Activated CD4-positive, alpha-beta T cell treated with anti-CD3 and anti-CD28 coated beads for 24 hours (primary cell): Measurements from ENCODE around the gene ZNF22.

Experiments
- DNase-seq, 2 donors: peaks; one replicate each; pipeline ENCODE4 v3.0.0-alpha.2; 2020; ENCODE audit warnings: low read depth in 2 of 2

The ZNF22 gene

DNA sequence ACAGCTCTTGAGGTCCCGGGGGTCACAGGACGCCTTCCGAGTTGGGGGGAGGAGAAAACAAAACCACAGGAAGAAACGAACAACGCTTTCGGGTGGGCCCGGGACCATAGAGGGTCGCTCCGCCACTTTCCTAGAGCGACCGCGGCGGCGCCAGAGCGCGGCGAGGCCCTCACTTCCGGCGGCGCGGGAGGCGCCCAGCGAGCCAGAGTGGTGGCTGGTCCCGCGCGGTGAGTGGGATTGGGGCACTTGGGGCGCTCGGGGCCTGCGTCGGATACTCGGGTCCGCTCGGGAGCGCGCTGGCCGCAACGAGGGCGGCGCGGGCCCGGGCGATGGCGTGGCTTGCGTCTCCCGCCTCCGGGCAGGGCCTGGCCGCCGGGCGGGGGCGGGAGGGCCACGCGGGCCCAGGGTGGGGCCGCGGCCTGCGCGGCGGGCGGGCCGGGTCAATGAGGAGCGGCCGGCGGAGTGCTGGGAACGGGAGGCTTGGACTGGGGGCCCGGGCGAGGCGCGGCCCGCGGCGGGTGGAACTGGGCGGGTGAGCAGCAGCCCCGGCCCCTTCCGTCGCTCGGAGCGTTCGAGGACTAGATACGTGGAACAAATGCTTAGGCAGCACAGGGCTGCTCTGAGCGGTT lies at the start of gene ZNF22:
ZNF22 (plus strand) TSS at position 172 of the 629 bp plus-strand sequence. CDS start 2,446 bp downstream, outside the sequence.
- peak; percentile 41 for DNase-seq

DNA sequence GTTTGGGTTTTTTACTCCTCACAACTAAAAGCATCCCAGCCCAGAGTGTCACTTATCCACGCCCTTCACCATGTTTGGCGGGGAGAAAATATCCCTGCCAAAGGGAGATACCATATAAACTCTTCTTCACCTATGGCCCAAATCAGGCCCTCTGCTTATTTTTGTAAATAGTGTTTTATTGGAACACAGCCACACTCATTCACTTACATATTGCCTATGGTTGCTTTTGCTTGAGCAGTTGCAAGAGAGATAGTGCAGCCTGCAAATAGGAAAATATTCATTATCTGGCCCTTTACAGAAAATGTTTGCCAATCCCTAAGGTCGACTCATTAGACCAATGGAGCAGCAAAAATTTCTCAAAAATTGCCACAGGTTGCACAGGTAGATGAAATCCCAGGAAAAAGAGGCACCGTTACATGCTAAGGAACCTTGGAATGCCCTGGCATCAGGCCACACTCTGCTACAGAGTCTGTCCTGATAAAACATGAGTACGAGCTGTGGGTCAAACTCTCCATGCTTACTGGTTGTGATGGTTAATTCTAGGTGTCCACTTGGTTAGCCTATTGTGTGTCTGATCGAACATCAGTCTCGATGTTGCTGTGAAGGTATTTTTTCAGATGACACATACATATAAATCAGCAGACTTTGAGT lies 49.0 kb upstream of the ZNF22 start:
- DNase-seq = no peak

DNA sequence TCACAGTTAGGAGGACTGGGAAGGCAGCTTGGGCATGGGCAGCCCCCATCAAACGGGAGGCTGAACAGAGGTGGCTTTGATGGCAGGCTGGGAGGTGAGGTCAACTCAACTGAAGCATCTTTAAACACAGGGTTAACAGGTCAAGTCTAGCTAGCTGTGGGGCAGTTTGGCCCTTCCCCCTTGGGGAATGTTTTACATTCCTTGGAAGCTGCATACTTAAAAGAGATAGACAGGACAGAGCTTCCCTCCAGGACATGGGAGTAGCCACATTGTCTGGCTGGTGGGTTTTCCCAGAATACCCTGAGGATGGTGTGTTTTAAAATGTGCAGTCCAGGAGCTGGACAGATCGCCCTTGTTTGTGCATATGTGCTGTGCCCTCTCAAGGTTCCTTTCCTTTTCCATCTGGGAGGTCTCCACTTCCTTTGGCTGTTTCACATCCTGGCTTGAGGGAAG lies 47.9 kb upstream of the ZNF22 start:
- DNase-seq = no peak

DNA sequence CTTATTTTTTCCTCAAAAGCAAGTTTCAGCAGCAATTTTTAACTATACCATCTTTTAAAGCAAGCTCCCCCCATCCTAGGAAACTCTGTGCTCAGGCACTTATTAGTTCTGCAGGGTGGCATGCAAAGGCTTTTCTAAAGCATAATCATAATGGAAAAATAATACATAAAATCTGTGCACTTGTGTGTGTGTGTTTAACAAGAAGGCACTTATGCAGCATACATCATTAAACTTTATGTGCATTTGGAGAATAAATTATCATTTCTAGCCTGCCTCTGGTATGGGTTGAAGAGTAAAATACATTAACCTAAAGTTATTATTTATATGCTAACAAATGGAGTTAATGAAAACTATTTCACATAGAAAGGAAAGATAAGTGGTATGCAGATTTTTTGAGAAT lies 46.7 kb upstream of the ZNF22 start:
- DNase-seq = no peak

DNA sequence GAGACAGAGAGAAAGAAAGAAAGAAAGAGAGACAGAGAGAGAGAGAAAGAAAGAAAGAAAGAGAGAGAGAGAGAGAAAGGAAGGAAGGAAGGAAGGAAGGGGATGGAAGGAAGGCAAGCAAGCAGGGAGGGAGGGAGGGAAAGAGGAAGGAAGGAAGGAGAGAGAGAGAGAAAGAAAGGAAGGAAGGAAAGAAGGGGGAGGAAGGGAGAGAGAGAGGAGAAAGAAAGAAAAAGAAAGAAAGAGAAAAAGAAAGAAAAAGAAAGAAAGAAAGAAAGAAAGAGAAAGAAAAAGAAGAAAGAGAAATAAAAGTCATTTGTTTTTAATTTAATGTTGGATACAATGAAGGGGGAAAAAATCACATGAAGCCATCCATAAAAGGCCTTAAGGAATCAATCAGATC lies 45.8 kb upstream of the ZNF22 start:
- no peak for DNase-seq

DNA sequence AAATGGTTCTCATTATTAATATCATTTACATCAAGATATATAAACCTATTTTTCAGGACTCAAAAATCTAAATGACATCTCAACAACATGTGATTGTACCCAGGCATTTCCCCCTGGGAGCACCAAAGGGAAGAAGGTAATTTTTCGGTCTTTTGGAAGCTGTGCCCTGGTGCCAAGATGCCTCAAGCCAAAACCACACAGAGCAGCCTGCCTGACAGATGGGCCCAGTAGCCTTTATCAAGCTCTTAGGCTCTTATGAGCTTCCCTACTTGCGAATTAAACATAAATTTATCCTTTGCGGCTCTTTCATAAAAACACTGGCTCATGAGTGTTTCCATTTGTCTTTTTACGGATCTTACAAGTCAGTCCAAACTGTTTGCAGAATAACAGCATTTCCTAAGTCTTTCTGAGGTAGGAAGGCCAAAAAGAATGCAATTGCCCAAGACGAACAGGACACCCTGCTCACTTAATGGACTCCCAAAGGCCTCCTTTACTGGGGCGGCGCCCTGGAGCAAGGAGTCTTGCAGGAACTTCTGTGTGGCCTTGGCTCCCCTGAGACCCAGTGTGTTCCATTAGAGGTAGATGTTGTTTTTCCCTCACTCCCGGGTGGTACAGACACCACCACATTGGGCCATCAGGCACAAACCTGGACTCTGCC lies 45.2 kb upstream of the ZNF22 start:
- no peak for DNase-seq

DNA sequence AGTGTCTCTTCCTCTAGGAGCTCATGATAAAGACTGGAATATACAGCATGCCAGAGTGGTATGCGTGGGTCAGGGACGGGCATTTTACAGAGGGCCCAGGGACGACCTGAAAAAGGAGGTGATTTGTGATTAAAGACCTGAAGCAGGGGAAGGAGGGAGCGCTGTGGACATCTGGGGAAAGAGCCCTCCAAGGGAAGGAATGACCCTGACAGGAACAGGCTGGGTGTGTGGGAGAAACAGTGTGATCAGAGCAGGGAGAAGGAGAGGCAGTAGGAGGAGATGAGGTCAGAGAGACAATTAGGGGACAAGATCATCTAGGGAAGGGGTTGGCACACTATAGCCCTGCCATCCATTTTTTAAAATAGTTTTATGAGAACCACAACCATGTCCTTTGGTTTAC lies 44.5 kb upstream of the ZNF22 start:
- no peak for DNase-seq

DNA sequence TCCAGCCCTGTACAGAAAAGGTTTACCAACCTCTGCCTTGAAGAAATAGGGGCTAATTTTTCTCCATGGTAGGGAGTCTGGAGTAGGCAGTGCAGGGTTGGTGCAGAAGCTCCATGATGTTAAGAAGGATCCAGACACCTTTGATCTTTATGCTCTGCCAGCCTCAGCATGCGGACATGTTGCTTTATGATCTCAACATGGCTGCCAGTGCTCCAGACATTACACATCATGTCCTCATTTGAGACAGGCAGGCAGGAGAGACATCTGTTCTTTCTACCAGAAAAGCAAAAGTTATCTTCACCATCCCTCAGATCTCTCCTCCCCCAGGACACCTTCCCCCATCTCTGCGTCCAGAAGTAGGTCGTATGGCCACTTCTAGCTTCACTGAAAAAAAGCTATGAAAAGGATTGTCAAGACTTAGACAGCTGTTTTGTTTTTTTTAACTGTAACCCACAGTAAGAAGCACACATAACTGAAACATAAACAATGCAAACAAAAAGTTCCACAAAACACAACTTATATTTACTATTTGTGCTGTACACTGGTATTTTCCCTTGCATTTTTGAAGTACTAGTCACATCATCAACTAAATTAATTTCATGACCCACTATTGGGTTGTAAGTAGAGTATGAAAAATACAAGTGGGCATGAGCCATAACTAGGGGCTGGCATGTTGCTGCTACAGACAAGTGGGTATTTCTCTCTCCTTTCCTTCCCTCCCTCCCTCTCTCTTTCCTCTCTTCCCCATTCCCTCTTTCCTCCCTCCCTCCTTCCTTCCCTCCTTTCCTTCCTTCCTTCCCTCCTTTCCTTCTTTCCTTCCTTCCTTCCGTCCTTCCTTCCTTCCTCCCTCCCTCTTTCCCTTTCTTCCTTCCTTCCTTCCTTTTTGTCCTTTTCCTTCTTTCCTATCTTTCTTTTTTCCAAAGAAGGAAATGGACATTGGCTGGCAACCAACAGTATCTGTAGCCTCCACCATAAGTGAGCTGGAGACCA lies 43.7 kb upstream of the ZNF22 start:
- no peak for DNase-seq

DNA sequence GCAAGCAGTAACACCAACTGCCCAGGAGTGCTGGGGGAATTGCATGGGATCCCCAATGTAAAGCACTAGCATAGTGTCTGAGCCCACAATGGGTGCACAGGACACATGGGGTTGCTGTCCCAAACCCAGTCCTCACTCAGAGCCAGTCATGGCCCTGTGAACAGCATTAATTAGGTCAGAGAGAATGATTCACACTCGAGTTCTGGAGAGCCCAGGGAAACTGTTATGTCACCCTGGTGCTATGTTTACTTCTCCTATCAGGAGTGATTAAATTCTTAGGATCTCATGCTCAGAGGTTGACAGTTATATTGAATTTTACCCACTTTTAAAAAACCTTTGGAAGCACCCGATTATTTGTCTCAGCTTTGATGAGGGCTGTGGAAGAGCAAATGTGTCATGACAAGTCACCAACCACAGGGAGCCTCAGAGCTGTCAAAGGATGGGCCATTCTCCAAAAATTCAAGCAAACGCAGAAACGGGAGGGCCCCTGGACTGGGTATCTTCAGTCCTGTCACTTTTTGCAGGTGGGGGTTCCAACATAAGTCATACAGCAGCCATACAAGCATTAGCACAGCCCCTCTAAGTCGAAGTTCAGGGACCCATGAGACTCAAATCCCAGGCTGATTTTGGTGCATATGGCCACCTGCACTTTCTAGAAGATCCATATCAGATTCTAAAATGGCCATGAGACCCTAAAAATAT lies 42.4 kb upstream of the ZNF22 start:
- DNase-seq = no peak

DNA sequence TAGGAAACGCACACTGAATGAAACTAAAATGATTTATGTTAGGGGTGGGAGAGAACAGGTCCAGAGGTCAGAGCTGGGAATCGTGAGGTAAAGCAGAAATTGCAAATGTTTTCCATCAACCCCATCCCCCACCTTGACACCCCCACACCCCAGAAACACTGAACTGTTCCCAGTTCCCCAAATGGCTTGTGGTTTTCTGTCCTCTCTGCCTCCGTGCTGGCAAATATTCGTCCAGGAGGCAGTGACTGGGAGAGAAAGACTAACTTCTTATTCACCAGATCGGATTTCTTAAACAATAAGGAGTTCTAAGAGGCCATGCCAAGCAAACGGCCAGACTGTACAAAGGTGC lies 41.9 kb upstream of the ZNF22 start:
- DNase-seq = no peak

DNA sequence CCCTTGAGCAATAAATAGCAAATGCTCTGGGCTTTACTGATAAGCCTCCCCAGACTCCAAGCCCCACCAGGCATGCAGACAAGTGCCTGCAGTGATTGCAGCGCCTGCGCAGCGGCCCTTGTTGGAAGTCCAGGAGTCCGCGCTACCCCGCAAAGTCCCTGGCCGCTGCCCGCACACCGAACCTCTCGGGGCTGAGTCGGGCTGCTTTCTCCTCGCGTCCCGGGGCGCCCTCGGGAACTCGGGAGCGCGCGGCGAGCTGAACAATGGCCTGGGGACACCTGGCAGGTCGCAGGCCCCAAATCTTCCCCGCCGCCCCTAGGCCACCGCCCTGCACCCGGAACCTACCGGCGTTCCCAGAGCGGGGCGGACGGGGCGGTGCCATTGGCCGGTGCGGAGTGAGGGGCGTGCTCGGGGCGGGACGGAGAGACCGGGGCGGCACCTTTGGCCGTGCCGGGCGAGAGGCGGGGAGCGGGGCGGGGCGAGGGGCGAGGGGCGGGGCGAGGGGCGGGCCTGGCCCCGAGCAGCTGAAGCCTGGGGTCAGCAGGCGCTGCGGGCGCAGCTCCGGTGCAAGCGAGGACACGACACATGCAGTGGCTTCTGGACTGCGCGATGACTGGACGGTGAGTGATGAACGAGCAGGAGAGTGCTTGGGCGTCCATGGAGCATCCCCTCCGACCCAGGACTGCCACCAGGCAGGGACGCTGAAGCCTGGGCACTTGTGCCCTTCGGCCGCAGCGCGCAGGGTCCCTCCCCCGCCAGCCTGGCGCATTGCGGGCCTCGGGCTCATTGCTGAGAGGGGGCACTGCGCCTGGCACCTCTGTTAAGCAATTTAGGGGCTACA lies 41.3 kb upstream of the ZNF22 start, which contains the start of gene RASSF4:
RASSF4 (plus strand) TSS at position 556 of the 841 bp plus-strand sequence. CDS start 10,401 bp downstream, outside the sequence.
- DNase-seq = peak; percentile 86 to 88

DNA sequence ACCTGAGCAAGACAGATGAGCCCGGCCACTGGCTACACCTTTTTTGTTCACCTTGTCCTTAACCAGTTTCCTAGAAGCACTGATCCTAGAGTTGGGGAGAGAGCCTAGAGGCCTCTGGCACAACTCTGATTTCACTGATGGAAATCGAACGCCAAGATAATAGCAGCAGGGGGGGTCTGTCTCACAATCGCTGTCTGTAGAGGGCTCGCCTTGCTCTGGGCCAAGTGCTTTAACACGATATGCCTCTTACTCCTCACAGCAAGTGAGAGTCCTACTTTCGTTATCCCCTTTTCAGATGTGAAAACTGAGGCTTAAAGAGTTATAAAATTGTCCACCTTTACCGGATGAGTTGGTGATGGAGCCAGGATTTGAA lies 40.6 kb upstream of the ZNF22 start:
- DNase-seq = no peak

DNA sequence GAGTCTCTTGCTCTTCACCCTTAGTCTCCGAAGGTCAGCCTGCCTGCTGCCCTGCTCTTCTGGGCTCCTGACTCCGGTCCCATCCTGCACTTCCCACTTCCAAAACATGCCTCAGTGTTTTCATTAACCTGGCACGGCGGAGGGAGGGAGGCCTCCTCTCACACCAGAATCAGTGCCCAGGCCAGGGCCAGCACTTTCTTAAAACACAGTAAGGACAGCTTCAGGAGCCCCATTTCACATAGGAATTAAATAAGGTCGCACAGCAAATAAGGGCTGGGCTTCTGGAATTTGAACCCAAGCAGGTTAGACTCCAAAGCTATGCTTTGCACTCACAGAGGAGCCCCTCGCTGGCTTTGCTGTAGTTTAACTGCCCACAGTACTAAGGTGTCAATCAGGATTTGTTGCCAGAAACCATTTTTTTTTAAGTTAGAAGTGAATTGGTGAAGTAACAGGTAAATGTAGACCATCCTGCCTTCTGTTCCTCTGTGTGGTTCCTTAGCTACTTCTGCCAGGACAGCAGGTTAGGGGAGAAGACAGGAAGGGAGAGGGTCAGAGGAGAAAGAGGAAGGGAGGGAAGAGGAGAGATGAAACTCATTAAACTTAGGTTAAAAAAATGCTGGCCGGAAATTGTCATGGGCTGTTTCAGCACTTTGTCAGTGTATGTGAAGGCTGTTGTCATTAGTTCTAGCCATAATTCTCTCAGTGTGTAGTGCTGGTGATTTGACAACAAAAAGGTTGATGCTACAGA lies 40.1 kb upstream of the ZNF22 start:
- DNase-seq = no peak

DNA sequence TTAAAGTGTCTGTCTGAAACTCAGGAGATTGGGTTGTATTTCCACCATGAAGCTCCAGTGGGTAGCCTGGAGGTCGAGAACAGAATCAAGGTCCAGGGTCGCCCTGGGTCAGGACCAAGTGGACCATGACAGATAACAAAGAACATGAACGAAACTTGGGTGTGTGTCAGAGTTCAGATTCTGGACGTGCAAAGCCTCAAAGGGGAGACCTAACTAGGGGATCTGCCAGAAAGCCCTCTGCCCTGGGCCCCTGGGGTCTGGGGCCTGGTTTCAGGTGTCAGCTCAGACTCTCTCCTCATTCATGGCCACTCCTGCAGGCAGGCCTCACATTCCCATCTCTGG lies 39.5 kb upstream of the ZNF22 start:
- DNase-seq = no peak

DNA sequence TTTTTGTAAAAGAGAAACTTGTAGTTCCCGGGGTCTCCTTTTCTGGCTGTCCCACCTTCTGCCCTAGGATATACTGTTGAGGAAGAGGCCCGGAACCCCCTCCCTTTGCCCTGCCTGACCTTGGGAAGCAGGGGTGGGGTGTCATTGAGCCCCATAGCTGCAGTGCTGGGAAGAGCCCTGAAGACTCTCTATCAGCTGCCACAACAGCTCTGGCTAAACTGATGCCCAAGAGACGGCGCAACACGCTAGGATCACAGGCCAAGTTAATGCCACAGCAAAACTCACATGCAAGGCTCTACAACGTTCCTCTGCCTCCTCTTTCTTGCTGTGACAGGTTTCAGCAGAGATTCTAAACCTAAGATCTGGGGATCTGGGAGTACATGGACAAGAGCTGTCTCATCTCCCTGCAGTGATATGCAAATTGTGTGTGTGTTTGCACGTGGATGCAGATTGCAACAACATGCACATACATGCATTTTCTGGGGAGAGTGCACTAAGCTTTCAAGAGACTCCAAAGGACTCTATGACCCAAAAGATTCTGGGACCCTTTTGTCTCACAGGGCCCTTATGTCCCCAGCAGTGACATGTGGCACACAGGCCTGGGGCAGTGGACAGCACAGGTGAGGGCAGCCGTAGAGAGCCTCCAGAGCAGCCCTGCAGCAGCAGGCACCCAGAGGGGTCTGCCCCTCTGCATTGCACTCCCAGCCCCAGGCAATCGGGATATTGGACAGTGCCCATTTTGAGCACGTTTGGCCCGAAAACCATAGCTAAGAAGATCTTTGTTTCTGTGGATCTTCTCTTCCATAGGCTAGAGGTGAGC lies 38.6 kb upstream of the ZNF22 start:
- no peak for DNase-seq

DNA sequence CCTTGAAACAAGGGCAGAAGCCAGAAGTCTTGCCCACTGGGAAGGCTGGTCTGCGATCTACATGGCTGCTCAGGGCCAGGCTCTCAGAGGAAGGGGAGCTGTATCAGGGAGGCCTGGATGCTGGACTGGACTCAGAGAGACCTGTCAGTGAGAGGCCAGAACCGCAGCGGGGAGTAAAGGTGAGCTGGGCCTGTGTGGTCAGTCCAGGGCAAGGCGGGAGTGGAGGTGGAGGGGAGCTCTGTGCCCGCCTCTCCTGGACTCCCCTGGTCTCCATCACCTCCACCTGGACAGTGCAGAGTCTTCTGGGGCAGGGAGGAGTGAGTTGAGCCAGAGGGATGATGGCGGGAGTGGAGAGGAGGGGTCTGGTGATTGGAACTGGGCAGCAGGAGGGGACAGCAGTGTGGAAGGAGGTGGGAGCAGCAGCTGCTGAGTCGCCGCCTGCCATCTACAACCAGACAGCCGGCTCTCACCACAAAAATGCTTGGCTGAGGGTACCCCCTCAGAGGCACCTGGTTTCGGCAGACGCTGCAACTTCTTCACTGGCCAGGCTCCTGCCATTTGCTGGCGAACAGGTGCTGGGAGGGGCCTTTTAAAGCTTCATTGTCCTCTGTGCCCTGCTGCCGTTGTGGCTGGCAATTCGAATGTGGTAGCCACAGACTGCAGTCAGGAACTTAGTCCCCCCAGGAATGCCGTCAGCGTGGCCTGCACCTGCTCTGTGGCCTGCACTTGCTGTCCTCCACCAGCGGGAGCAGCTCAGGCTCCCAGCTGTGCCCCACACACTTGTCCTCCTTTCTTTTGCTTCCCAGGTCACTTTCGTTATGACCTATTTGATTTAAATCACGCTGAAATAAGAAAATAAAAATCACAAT lies 37.6 kb upstream of the ZNF22 start:
- no peak for DNase-seq

DNA sequence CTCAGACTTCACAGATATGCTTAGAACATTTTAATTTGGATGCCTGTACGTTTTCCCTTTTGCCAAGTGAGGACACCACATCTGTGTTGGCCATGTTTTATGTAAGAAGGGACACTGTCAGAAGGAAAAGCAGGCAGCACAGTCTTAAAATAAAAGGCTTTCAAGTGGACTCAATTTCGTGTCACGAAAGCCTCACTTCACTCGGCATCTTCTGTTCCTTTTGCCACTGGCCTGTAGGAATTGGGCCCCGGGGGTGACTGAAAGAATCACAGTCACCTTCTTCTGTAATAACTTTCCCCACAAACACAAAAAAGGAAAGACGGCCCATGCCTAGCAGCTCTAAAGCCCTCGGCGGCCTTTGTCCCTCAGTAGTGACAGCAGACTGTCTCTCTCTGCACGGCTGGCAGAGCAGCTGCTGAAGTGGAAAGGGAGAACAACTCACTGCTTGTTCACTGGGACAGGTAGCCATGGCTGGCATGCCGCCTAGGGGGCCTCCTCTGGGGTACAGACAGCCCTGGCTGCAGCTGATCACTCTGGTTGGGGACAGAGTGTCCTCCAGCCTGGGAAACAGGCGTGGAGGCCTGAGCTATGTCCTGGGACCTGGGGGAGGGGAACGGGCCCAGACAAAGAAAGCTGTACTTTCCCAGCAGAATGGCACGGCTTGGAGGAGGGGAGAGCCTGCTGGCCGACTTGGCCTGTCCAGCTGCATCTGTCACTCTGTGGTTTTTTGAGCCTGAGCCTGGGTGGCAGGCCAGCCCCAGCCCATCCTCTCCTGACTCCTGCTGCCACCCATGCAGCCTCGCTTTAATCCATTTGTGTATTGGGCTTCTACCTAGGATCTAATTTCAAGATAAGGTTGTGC lies 36.7 kb upstream of the ZNF22 start:
- no peak for DNase-seq
